IPS-15b (cell line): ENCODE measurements around the gene XG.

Experiments used
- H3K27me3 ChIP-seq: one replicate; pipeline ENCODE4 v1.6.1; 2013; ENCODE audit warnings: low read length; ENCODE audit not compliant: control insufficient read depth, insufficient read depth
- H3K36me3 ChIP-seq: one replicate; pipeline ENCODE4 v1.6.1; 2013; ENCODE audit warnings: low read length; ENCODE audit not compliant: control insufficient read depth, insufficient read depth
- H3K4me1 ChIP-seq: one replicate; pipeline ENCODE4 v1.6.1; 2013; ENCODE audit warnings: mild to moderate bottlenecking, low read length; ENCODE audit not compliant: control insufficient read depth, insufficient read depth
- H3K4me3 ChIP-seq: one replicate; pipeline ENCODE4 v1.5.1; 2013; ENCODE audit warnings: low read depth, low read length
- H3K9ac ChIP-seq: one replicate; pipeline ENCODE4 v1.6.1; 2013; ENCODE audit warnings: low read depth, mild to moderate bottlenecking, low read length
- H3K9me3 ChIP-seq: one replicate; pipeline ENCODE4 v1.6.1; 2013; ENCODE audit warnings: mild to moderate bottlenecking, low read length; ENCODE audit not compliant: control insufficient read depth, insufficient read depth

The XG gene

GRCh38 chrX:2829469-2830246, 77.8 kb downstream of the XG start:
- peaks cover 3% of the 10 kb centered on the region for H3K36me3 ChIP-seq
- H3K4me3 ChIP-seq, result peak overlapping the region; percentile 54
- H3K4me1 ChIP-seq, result no peaks in the 10 kb centered on the region
- no peak overlapping the region for H3K9ac ChIP-seq
- H3K9me3 ChIP-seq, result no peaks in the 10 kb centered on the region
- H3K27me3 ChIP-seq, result peaks cover 10% of the 10 kb centered on the region

DNA sequence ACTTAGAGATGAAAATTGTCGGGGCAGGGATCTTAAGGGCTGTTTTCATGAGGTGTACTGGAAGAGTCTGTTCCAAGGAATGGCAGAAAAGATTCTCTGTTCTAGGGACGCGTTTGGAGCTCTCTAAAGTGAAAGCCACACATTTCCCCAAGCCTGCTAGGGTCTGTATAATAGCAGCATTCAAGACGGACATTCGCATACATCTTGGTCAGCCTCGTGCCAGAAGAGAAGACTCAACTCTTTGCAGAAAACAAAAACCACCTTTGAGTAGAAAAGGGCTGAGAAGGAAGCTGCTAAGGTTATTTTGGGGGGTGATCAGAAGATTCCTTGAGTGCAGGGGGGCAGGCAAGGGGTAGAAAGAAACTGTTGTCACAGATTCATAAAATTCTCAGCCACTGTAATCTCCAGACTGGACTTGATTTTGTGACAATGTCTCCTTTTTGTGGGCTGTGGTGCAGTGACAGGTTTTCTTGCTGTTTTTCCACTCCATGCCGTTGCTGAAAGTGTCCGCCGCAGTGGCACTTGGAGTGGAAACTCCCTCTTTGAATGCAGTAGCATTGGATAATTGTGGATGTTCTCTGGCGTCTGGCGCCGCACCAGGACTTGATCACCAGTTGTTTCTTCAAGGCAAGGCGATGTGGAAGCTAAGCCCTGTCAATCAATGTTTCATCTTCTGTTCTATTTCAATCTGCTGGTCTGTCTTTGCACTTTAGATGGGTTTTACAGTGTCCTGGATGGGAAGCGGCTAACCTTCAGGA, 79.8 kb downstream of the XG start:
- Histone ChIP-seq H3K9me3 (no peaks in the 10 kb centered on the region), H3K9ac (no peak overlapping the region), H3K4me3 (no peak overlapping the region), H3K27me3 (peaks cover 10% of the 10 kb centered on the region), H3K4me1 (no peaks in the 10 kb centered on the region), H3K36me3 (peaks cover 6% of the 10 kb centered on the region)

- H3K36me3 ChIP-seq, result peaks cover 9% of the 10 kb centered on the region
- no peaks in the 10 kb centered on the region for H3K9me3 ChIP-seq
- no peak overlapping the region for H3K4me3 ChIP-seq
- H3K4me1 ChIP-seq, result no peaks in the 10 kb centered on the region
- H3K9ac ChIP-seq, result no peak overlapping the region
- no peaks in the 10 kb centered on the region for H3K27me3 ChIP-seq
Observed at GRCh38 chrX:2837961-2838360, 86.1 kb downstream of the XG start.

- peaks cover 9% of the 10 kb centered on the region for H3K36me3 ChIP-seq
- no peaks in the 10 kb centered on the region for H3K27me3 ChIP-seq
Observed at GRCh38 chrX:2840961-2841360, 89.1 kb downstream of the XG start.

DNA sequence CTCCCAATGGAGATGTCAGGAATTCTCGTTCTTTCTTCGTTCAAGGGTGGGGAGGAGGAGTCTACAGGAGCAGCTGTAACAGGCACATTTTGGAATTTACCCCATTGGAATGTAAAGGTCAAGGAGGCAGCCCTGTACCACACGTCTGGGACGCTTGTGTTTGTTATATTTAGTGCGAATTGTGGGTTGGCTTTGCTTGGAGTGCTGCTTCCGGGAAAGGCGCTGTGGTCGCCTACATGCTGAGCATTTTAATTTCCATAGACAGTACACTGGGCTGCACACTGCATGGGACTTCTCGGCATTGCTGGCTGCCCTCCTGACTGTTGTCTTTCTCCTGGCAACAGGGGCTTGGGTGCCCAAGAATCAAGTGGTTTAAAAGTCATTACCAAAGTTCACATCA, 89.7 kb downstream of the XG start:
- Histone ChIP-seq H3K9me3 (no peaks in the 10 kb centered on the region), H3K4me1 (no peaks in the 10 kb centered on the region), H3K27me3 (no peaks in the 10 kb centered on the region), H3K36me3 (peaks cover 7% of the 10 kb centered on the region), H3K9ac (no peak overlapping the region), H3K4me3 (no peak overlapping the region)

More at GRCh38 chrX:2840961-2841360, 89.1 kb downstream of the XG start:
- no peak overlapping the region for H3K9ac ChIP-seq
- H3K9me3 ChIP-seq, result no peaks in the 10 kb centered on the region
- H3K4me3 ChIP-seq, result no peak overlapping the region
- H3K4me1 ChIP-seq, result no peaks in the 10 kb centered on the region

DNA sequence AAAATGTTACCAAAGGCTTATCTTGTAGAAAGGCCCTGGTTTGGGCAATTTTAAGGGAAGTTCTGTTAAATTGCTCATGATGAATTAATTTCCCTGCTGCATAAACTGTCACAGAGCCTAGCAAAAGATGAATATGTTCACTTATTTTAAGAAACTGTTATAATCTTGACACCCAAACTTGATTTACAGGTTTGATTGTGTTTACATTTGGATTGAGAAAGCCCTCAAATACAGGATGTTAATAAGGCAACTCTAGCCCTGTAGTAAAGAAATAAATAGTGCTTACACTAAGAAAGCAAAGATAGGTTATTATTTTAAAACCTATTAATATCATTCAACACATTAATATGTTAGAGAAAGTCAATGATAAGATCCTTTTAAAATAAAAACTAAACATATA, 95.2 kb downstream of the XG start:
- Histone ChIP-seq H3K4me3 (no peak overlapping the region), H3K27me3 (no peaks in the 10 kb centered on the region), H3K36me3 (peaks cover 7% of the 10 kb centered on the region), H3K4me1 (peaks cover 17% of the 10 kb centered on the region), H3K9ac (no peak overlapping the region), H3K9me3 (no peaks in the 10 kb centered on the region)

DNA sequence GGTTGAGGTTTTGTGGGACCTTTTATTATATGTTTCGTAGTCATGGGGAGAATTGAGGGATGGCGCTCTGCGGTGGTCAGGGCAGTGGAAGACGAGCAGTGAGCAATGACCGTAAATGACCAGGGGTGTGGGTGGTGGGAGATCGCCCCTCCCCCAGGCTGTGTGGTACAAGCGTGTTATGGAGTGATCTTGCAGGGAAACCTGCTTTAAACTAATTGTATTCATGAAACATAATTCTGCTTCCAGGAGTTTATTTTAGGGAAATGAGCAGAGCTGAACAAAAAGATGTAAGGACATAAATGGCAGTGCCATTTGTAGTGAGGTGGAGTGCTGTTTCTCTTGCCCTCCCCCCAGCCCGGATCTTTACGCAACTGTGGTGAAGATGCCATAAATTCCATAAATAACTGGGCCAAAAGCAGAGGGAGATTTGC, 97.0 kb downstream of the XG start:
- peaks cover 4% of the 10 kb centered on the region for H3K36me3 ChIP-seq
- no peak overlapping the region for H3K9ac ChIP-seq
- peaks cover 17% of the 10 kb centered on the region for H3K4me1 ChIP-seq
- no peaks in the 10 kb centered on the region for H3K27me3 ChIP-seq
- no peaks in the 10 kb centered on the region for H3K9me3 ChIP-seq
- peak overlapping the region; percentile 11 for H3K4me3 ChIP-seq

- H3K9ac ChIP-seq, result no peak overlapping the region
- H3K27me3 ChIP-seq, result no peaks in the 10 kb centered on the region
- no peaks in the 10 kb centered on the region for H3K9me3 ChIP-seq
- H3K36me3 ChIP-seq, result peaks cover 17% of the 10 kb centered on the region
- peaks cover 4% of the 10 kb centered on the region for H3K4me1 ChIP-seq
- H3K4me3 ChIP-seq, result no peak overlapping the region
Observed at GRCh38 chrX:2854918-2855317, 103.1 kb downstream of the XG start.

DNA sequence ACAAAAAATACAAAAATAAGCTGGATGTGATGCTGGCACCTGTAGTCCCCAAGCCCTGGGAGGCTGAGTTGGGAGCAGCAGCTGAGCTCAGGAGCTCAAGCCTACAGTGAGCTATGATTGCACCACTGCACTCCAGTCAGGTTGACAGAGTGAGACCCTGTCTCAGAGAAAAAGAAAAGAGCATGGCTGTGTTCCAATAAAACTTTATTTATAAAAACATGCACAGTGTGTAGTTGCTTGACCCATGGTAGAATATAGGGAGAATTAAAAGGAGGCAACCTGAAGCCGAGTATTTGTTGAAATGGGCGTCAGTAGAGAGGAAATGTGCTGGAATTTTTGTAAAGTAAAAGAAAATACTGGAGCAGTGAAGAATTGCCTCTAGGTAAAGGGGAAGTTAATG, 103.9 kb downstream of the XG start:
- H3K4me1 ChIP-seq, result no peaks in the 10 kb centered on the region
- H3K4me3 ChIP-seq, result no peak overlapping the region
- H3K36me3 ChIP-seq, result peaks cover 17% of the 10 kb centered on the region
- H3K9me3 ChIP-seq, result no peaks in the 10 kb centered on the region
- H3K27me3 ChIP-seq, result no peaks in the 10 kb centered on the region
- no peak overlapping the region for H3K9ac ChIP-seq

GRCh38 chrX:2857566-2857965, 105.7 kb downstream of the XG start:
- H3K9ac ChIP-seq, result no peak overlapping the region
- H3K9me3 ChIP-seq, result no peaks in the 10 kb centered on the region
- no peaks in the 10 kb centered on the region for H3K4me1 ChIP-seq
- H3K27me3 ChIP-seq, result no peaks in the 10 kb centered on the region
- no peak overlapping the region for H3K4me3 ChIP-seq
- H3K36me3 ChIP-seq, result peaks cover 33% of the 10 kb centered on the region

DNA sequence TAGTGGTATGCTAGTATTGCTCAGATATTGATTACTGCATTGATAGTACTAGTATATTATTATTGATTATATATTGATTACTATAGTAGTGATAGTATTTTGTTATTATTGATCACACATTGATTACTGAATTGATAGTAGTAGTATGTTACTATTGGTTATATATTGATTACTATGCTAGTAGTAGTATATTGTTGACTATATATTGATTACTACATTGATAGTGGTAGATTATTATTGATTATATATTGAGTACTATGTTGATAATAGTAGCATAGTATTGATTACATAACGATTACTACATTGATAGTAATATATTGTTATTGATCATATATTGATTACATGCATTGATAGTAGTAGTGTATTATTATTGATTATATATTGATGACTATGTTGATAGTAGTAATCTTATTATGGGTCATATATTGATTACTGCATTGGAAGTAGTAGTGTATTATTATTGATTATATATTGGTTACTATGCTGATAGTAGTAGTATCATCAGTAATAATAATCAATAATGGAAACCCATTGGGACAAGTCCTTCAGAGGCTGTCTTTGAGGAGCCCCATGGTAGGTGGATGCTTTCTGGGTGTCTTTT, 107.5 kb downstream of the XG start:
- H3K36me3 ChIP-seq, result peaks cover 33% of the 10 kb centered on the region
- no peaks in the 10 kb centered on the region for H3K27me3 ChIP-seq
- H3K9me3 ChIP-seq, result no peaks in the 10 kb centered on the region
- H3K4me1 ChIP-seq, result peaks cover 4% of the 10 kb centered on the region
- no peak overlapping the region for H3K9ac ChIP-seq
- H3K4me3 ChIP-seq, result no peak overlapping the region
